RKO (cell line): ENCODE measurements around the gene PLA2G4F.
"Not testable (repeated sequence)": the region's sequence is repeated elsewhere in the genome, so short reads cannot be mapped to it uniquely, and the experiment has no call there.

Experiments
- DNase-seq: peaks from one replicate; pipeline ENCODE4 v3.0.0-alpha.2; 2016; ENCODE audit warnings: low spot score

Gene PLA2G4F

GRCh38 chr15:42100021-42100800 lies 56.2 kb downstream of the PLA2G4F start:
- DNase-seq = peak; percentile 14

- no peak for DNase-seq
Measured at GRCh38 chr15:42097018-42097417, 59.4 kb downstream of the PLA2G4F start.

GRCh38 chr15:42094512-42094963 lies 61.9 kb downstream of the PLA2G4F start, which contains the start of gene PLA2G4D:
Gene PLA2G4D, minus strand, starts transcription at chr15:42094562. Its CDS starts 103 bp downstream, at chr15:42094459.
- no peak for DNase-seq

GRCh38 chr15:42093966-42094365 lies 62.5 kb downstream of the PLA2G4F start:
- no peak for DNase-seq

GRCh38 chr15:42092398-42093318 lies 63.8 kb downstream of the PLA2G4F start:
- DNase-seq = no peak

- not testable (repeated sequence) for DNase-seq
Measured at GRCh38 chr15:42091753-42092397, 64.6 kb downstream of the PLA2G4F start.

GRCh38 chr15:42090781-42091180 lies 65.7 kb downstream of the PLA2G4F start:
- DNase-seq = no peak

- DNase-seq = no peak
Measured at GRCh38 chr15:42090370-42090769, 66.1 kb downstream of the PLA2G4F start.

GRCh38 chr15:42089942-42090341 lies 66.5 kb downstream of the PLA2G4F start:
- DNase-seq = no peak
